Endothelial cell of umbilical vein (primary cell): ENCODE data around the gene NSD2. TPM values are rescaled to one million over a fixed set of nuclear protein-coding genes. Genes with fewer than 3 reads are reported as not detected.

ENCODE experiments used
- BruUV-seq: library from RNA; stranded (reverse); fragments of 400-500 nt; replicated peaks from 2 replicates; lab custom pipeline; 2021; lab: Mats Ljungman, UMichigan
- CTCF ChIA-PET: fragments of 300-600, 350-600 bp; sonication (Branson Sonifier 250); formaldehyde crosslinking; loops from one replicate; lab custom pipeline; 2021; ENCODE audit warnings: antibody characterized with exemption, inconsistent platforms; lab: Charles Lee
- POLR2A ChIA-PET: fragments of 300-600, 350-600 bp; sonication (Branson Sonifier 250); formaldehyde crosslinking; loops from one replicate; lab custom pipeline; 2021; ENCODE audit warnings: antibody characterized with exemption, inconsistent platforms; lab: Charles Lee
- DNase-seq: peaks from one replicate; pipeline ENCODE4 v3.0.0-alpha.2; 2011; ENCODE audit warnings: low read depth, low spot score
- FAIRE-seq: peaks from 2 replicates; lab custom pipeline; 2011; peaks lifted over from hg19 to GRCh38; lab: Jason Lieb, UNC
- H2AFZ ChIP-seq: 2 replicates; pipeline ENCODE4 v1.6.0; 2012; ENCODE audit warnings: low read depth, low read length, control low read depth, inconsistent platforms
- H3K27ac ChIP-seq: 2 replicates; pipeline ENCODE4 v1.5.1; 2011; ENCODE audit warnings: low read depth, mild to moderate bottlenecking, control low read depth, low read length, moderate library complexity; ENCODE audit not compliant: insufficient read depth
- H3K27me3 ChIP-seq, 2 experiments: 2 replicates each; pipeline versions ENCODE4 v1.6.0 to v1.6.1; 2011; ENCODE audit warnings: low read length in 2 of 2, mixed read lengths in 1 of 2; ENCODE audit not compliant: control insufficient read depth in 2 of 2, insufficient read depth in 2 of 2
- H3K36me3 ChIP-seq, 2 experiments: 2 replicates in 1 of 2; 3 replicates in 1 of 2; pipeline ENCODE4 v1.5.1; 2011; ENCODE audit warnings: low read length in 2 of 2, mild to moderate bottlenecking in 1 of 2, moderate library complexity in 1 of 2; ENCODE audit not compliant: control insufficient read depth in 2 of 2, insufficient read depth in 2 of 2; ENCODE audit errors: extremely low read depth in 1 of 2
- H3K4me1 ChIP-seq: 3 replicates; pipeline ENCODE4 v1.5.1; 2011; ENCODE audit warnings: mild to moderate bottlenecking, low read length; ENCODE audit not compliant: control insufficient read depth, insufficient read depth; ENCODE audit errors: extremely low read depth
- H3K4me2 ChIP-seq: 2 replicates; pipeline ENCODE4 v1.6.1; 2011; ENCODE audit warnings: low read length, control low read depth, mixed read lengths; ENCODE audit not compliant: insufficient read depth
- H3K4me3 ChIP-seq, 3 experiments: fragments of 200-600 bp in 1 of 3; sonication (generic), shearing (Covaris generic) in 1 of 3; replicated peaks in 1 of 3; 2 replicates each; pipeline ENCODE4 v1.5.1; 2011 to 2016; ENCODE audit warnings: control low read depth in 3 of 3, low read length in 3 of 3, mild to moderate bottlenecking in 2 of 3, inconsistent platforms in 1 of 3, low read depth in 1 of 3, moderate library complexity in 1 of 3; ENCODE audit not compliant: insufficient read depth in 1 of 3
- H3K79me2 ChIP-seq: 2 replicates; pipeline ENCODE4 v1.6.0; 2012; ENCODE audit warnings: low read length, inconsistent platforms; ENCODE audit not compliant: control insufficient read depth, insufficient read depth
- H3K9ac ChIP-seq: replicated peaks from 2 replicates; pipeline ENCODE3; 2011; ENCODE audit warnings: low read length, control low read depth; ENCODE audit not compliant: insufficient read depth; ENCODE audit errors: extremely low read depth
- H3K9me1 ChIP-seq: replicated peaks from 3 replicates; pipeline ENCODE4 v1.6.0; 2011; ENCODE audit warnings: mild to moderate bottlenecking, low read length; ENCODE audit not compliant: control insufficient read depth, insufficient read depth; ENCODE audit errors: extremely low read depth
- H3K9me3 ChIP-seq: replicated peaks from 2 replicates; pipeline ENCODE4 v1.5.1; 2012; ENCODE audit warnings: low read length, inconsistent platforms; ENCODE audit not compliant: control insufficient read depth, insufficient read depth
- H4K20me1 ChIP-seq: replicated peaks from 2 replicates; pipeline ENCODE3; 2011; ENCODE audit warnings: mild to moderate bottlenecking, low read length; ENCODE audit not compliant: control insufficient read depth, insufficient read depth; ENCODE audit errors: extremely low read depth
- CTCF ChIP-seq, 2 donors: IDR thresholded peaks; 1 replicate in 1 of 2; 2 replicates in 1 of 2; pipeline ENCODE4 v1.5.1; 2011; ENCODE audit warnings: low read length in 2 of 2, mild to moderate bottlenecking in 2 of 2, moderate library complexity in 2 of 2, control low read depth in 1 of 2, inconsistent platforms in 1 of 2, low read depth in 1 of 2; ENCODE audit not compliant: insufficient read depth in 1 of 2; ENCODE audit errors: extremely low read depth in 1 of 2
- EZH2 ChIP-seq: IDR thresholded peaks from 2 replicates; pipeline ENCODE4 v1.6.1; 2012; ENCODE audit warnings: borderline replicate concordance, low read depth, mild to moderate bottlenecking, moderate library complexity, low read length, inconsistent platforms; ENCODE audit not compliant: severe bottlenecking
- FOS ChIP-seq: IDR thresholded peaks from 2 replicates; pipeline ENCODE4 v1.6.1; 2011; ENCODE audit warnings: mild to moderate bottlenecking, low read length, moderate library complexity, borderline replicate concordance; ENCODE audit not compliant: insufficient read depth
- POLR2AphosphoS5 ChIP-seq: IDR thresholded peaks from 2 replicates; pipeline ENCODE4 v1.6.1; 2012; ENCODE audit warnings: low read depth, mild to moderate bottlenecking, control low read depth, low read length, moderate library complexity; ENCODE audit not compliant: insufficient read depth
- dilution Hi-C: fragments of 300-500 bp; cut with MboI; formaldehyde crosslinking; loops from one replicate; pipeline ENCODE4 v1.15.0; 2019; ENCODE audit warnings: low sequenced_read_pairs; ENCODE audit not compliant: extremely low pct_ligation_motif_present
- intact Hi-C: fragments of 100-400 bp; cut with micrococcal nuclease; formaldehyde crosslinking; loops from one replicate; pipeline ENCODE4 v1.10.0; 2022
- polyA plus RNA-seq, 4 experiments: library from polyadenylated mRNA; depleted of rRNA in 3 of 4; stranded (reverse) in 3 of 4; unstranded in 1 of 4; fragments of >200 nt; gene quantifications; 2 replicates each; pipeline versions ENCODE4 v1.2.1 to v1.2.3, GENCODE V29; 2011 to 2012; ENCODE audit warnings: missing spikeins in 1 of 4
- total RNA-seq: library from RNA; stranded (reverse); gene quantifications from 2 replicates; pipeline ENCODE4 v1.2.3, GENCODE V29; 2021

Gene NSD2
- total and polyA plus RNA-seq, 2 donors (not counting 3 experiments of a cell fraction or from before 2014, with no cell fraction given) = 31.3 to 171 TPM

GRCh38 chr4:1994938-1995337 is 123.7 kb downstream of the NSD2 start:
- CTCF ChIA-PET = no interaction called here
- Histone ChIP-seq H3K27ac (no peak overlapping the region), H3K27me3 (no peaks in the 10 kb centered on the region), H3K9me1 (no peaks in the 10 kb centered on the region), H3K4me1 (no peaks in the 10 kb centered on the region), H3K9ac (no peak overlapping the region), H3K4me3 (no peak overlapping the region), H3K9me3 (no peaks in the 10 kb centered on the region), H2AFZ (no peak overlapping the region), H3K4me2 (no peak overlapping the region), H4K20me1 (no peaks in the 10 kb centered on the region), H3K36me3 (peaks cover 0 to 3% of the 10 kb centered on the region in 2 experiments), H3K79me2 (peaks cover 40% of the 10 kb centered on the region)
- intact Hi-C loops = no loop called here
- POLR2A ChIA-PET = no interaction called here
- dilution Hi-C loops = no loop called here
- TF ChIP-seq CTCF (IDR thresholded peaks at IDR 0.05; ENCODE audit: extremely low read depth in 1 of 2, insufficient read depth in 1 of 2, low read depth in 1 of 2, low read length in 2 of 2) (no peak), POLR2AphosphoS5 (no peak)
- DNase-seq = no peak
- no TSS peak for BruUV-seq
- FAIRE-seq = no peak

- FAIRE-seq (no peak), DNase-seq (no peak)
- no peak overlapping the region for H3K27ac ChIP-seq
- no peaks in the 10 kb centered on the region for H4K20me1 ChIP-seq
- no peak overlapping the region for H3K4me2 ChIP-seq
- no peaks in the 10 kb centered on the region for H3K27me3 ChIP-seq
- no peaks in the 10 kb centered on the region for H3K36me3 ChIP-seq
- no peaks in the 10 kb centered on the region for H3K4me1 ChIP-seq
- no peaks in the 10 kb centered on the region for H3K9me3 ChIP-seq
- intact Hi-C loops = no loop called here
- H3K79me2 ChIP-seq = peaks cover 56% of the 10 kb centered on the region
- BruUV-seq = no TSS peak
- dilution Hi-C loops = no loop called here
- H2AFZ ChIP-seq = no peak overlapping the region
- H3K4me3 ChIP-seq = no peak overlapping the region
- no peak for TF ChIP-seq CTCF (IDR thresholded peaks at IDR 0.05; ENCODE audit: extremely low read depth in 1 of 2, insufficient read depth in 1 of 2, low read depth in 1 of 2, low read length in 2 of 2)
- TF ChIP-seq EZH2 = no peak
- no peak for TF ChIP-seq FOS
- H3K9ac ChIP-seq = no peak overlapping the region
- ChIA-PET CTCF (no interaction called here), POLR2A (no interaction called here)
- no peaks in the 10 kb centered on the region for H3K9me1 ChIP-seq
Measured at GRCh38 chr4:1996866-1997611, 125.8 kb downstream of the NSD2 start.
